GM08714 (cell line): Measurements from ENCODE around the gene PLEK.
"Not testable (repeated sequence)": the region's sequence is repeated elsewhere in the genome, so short reads cannot be mapped to it uniquely, and the experiment has no call there.

Experiments used
- H3K4me3 ChIP-seq: fragments of 200-500 bp; sonication (Bioruptor generic); 2 replicates; pipeline ENCODE4 v1.5.1; 2014; ENCODE audit warnings: mild to moderate bottlenecking, low read length, inconsistent platforms
- ZNF274 ChIP-seq: IDR thresholded peaks from 2 replicates; pipeline ENCODE4 v1.6.1; 2012; ENCODE audit warnings: mild to moderate bottlenecking, low read depth, low read length

The PLEK gene

GRCh38 chr2:68366083-68366560 is 1.0 kb downstream of the PLEK start:
- TF ChIP-seq ZNF274 = no peak
- peak overlapping the region; percentile 94 for H3K4me3 ChIP-seq

DNA sequence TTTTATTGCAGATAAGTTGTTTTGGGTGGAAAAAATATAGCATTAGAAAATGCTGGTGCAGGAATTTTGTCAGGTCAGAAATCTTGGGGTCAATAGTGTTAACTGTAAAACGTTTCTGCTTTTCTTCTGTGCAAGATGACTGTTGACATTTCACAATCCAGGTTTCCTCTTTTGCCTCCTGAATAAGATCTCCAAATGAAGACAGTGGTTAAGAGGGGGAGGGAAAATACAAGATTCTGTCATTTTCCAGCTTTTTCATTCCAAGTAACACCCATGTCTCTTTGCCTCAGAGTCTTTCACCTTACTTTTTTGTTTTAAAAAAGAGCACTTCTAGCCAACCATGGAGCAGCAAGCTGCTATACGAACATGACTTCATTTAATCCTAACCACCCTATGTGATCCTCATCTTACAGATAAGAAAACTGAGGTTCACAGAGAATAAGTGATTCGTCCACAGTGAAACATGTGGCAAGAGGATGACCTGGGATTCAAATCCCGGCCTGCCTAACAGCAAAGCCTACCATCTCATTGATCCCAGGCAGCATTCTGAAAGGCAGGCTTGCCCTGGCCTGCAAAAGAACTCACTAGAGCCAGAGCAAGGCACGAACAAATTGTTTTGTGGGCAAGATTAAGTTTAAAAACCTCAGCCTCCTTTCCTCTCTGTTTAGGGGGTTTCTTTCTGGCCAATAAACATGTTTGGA is 3.0 kb downstream of the PLEK start:
- TF ChIP-seq ZNF274 = no peak
- H3K4me3 ChIP-seq = peak overlapping the region; percentile 94

DNA sequence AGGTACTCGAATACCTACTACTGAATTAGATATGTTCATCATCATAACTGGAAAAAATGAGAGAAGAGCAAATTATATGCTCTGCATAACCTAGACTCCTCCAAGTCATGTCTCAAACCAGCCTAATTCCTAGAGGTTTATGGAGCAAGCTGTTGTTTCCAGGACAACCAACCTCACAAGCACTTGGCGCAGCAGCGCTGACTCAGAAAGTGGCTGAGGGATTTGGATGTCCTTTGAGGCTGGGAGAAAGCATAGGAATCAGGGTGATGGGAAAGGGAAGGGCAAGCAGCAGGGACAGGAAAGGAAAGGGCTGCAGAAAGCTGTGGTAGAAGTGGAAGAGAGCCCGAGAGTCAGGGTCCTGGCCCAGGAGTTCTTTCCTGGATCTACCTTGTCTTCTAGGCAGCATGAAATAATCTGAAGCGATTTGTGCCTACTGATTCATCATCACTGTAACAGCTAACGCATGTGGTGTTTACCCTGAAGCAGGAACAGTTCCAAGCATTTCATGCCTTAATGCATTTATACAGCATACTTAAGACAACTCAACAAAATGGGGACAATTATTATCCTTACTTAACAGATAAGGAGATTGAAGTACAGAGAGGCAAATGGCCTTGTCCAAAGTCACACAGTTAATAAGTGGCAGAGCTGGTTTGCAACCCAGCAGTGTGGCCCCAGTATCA is 3.7 kb downstream of the PLEK start:
- no peak for TF ChIP-seq ZNF274
- H3K4me3 ChIP-seq = peak overlapping the region; percentile 94

GRCh38 chr2:68369337-68369734 is 4.3 kb downstream of the PLEK start:
- no peak for TF ChIP-seq ZNF274
- peak overlapping the region; percentile 42; the same call in 1 of the 2 replicates for H3K4me3 ChIP-seq

DNA sequence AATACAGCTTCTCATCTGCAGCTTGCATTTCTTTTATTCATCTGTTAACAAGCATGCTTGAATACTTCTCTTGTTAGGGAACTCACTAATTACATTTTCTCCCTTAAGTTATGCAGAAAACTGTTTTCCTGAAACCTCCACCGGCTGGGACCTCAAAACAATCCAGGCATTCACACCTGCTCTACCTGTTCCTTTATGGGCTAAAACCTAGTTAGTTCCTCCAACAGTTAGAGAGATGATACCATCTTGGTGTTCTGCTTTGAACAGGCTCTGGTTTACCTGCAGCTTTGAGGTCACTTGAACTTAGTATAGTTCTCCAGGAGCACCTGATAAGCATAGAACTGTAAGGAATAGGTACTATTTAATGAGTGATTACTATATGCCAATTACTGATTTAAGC is 6.1 kb downstream of the PLEK start:
- no peak for TF ChIP-seq ZNF274
- peak overlapping the region; percentile 65 for H3K4me3 ChIP-seq

- H3K4me3 ChIP-seq = peak overlapping the region; percentile 65
- no peak for TF ChIP-seq ZNF274
Measured at GRCh38 chr2:68371581-68371980, 6.5 kb downstream of the PLEK start.

GRCh38 chr2:68372485-68372884 is 7.4 kb downstream of the PLEK start:
- TF ChIP-seq ZNF274 = no peak
- H3K4me3 ChIP-seq = peak overlapping the region; percentile 2; the same call in 1 of the 2 replicates

GRCh38 chr2:68374184-68374583 is 9.1 kb downstream of the PLEK start:
- H3K4me3 ChIP-seq = no peak overlapping the region
- TF ChIP-seq ZNF274 = no peak

GRCh38 chr2:68375582-68375981 is 10.5 kb downstream of the PLEK start:
- H3K4me3 ChIP-seq = peak overlapping the region; percentile 34; the same call in 1 of the 2 replicates
- no peak for TF ChIP-seq ZNF274

- no peak overlapping the region; the same call in 1 of the 2 replicates for H3K4me3 ChIP-seq
- no peak for TF ChIP-seq ZNF274
Measured at GRCh38 chr2:68377137-68377780, 12.2 kb downstream of the PLEK start.

DNA sequence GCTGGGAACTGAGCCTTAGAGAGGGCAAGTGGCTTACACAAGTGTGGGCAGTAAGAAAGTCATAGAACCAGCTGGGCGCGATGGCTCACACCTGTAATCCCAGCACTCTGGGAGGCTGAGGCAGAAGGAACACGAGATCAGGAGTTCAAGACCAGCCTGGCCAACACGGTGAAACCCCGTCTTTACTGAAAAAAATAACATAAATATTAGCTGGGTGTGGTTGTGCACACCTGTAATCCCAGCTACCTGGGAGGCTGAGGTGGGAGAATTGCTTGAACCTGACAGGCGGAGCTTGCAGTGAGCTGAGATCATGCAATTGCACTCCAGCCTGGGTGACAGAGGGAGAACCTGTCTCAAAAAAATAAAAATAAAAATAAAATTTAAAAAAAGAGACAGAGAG is 13.7 kb downstream of the PLEK start:
- not testable (repeated sequence) for H3K4me3 ChIP-seq

DNA sequence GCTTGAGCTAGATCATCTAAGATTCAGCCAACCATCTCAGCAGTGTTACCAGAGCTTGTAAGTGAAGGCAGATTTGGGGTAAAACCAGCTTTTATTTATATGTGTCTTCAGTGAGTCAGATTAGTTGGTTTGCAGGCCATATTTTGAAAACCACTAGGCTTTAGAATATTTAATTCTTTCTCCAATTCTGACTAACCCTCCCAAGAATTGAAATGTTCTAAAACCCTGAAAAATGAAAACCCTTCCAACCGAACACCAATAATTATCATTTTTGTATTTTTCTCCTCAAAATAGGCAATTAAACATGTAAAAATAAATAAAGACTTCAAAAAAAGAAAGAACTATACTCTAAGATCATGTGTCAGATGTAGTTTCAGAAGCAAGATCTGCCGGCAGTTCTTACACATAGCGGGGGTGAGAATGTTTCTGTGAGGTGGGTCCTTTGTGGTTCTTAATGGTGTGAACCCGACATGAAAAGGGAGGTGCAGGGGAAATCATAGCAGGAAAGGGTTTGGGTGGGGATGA is 14.2 kb downstream of the PLEK start:
- H3K4me3 ChIP-seq = no peak overlapping the region
- no peak for TF ChIP-seq ZNF274

GRCh38 chr2:68383778-68384177 is 18.7 kb downstream of the PLEK start:
- H3K4me3 ChIP-seq = no peak overlapping the region
- TF ChIP-seq ZNF274 = no peak

DNA sequence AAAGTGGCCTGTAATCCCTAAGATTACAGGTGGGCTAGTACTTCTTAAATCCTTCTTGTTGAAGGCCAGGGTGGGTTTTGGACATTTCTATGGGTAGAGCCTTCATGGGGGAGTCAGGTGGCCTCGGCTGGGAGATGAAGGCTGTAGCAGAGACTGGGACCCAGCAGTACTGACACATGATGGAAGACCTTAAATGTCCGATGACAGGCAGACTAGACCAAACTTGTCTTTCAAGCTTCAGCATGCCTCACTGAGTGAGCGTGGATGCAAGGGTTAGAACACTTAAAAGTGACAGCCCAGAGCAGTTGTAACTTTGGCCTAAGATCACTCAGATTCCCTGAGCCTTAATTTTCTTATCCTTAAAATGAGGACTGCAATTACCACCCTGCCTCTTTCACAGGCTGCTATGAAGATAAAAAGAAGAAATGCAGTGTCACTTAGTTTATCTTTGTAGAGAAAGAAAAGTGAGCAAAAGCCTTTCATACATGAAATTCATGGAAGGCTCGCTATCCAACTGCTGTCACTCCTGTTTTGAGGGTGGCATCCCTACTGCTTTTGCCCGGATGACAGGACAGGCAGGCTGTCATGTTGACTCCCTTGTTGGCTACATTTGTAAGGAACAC is 19.5 kb downstream of the PLEK start:
- H3K4me3 ChIP-seq = no peak overlapping the region
- no peak for TF ChIP-seq ZNF274
